Umbilical cord (tissue), 2 donors: ENCODE results near the gene TLN1. TPM values are rescaled to one million over a fixed set of nuclear protein-coding genes. Genes with fewer than 3 reads are reported as not detected.

Experiments
- DNase-seq: peaks from one replicate; pipeline ENCODE4 v3.0.0-alpha.2; 2015; ENCODE audit warnings: low spot score
- total RNA-seq: library from RNA; depleted of rRNA; stranded (reverse); fragments of >200 nt; gene quantifications from one replicate; pipeline ENCODE4 v1.2.3, GENCODE V29; 2014; ENCODE audit warnings: low replicate concordance; ENCODE audit not compliant: insufficient read depth

The TLN1 gene
- total RNA-seq, 1 donor from 2014 or later = 273 TPM

GRCh38 chr9:35650341-35651158 is 81.4 kb downstream of the TLN1 start, which contains the start of gene SIT1:
SIT1 (minus strand) TSS chr9:35650931; CDS start chr9:35650853, 78 bp downstream.
- no peak for DNase-seq

- DNase-seq = no peak
Measured at GRCh38 chr9:35649431-35650340, 82.3 kb downstream of the TLN1 start.

Other genes starting within 250 kb of the TLN1 start
- gene RUSC2, start 242.1 kb downstream of the TLN1 start, total RNA-seq = 35.9 TPM
- 4.8 TPM for gene TESK1, start 126.9 kb downstream of the TLN1 start, total RNA-seq
- 2.6 TPM for gene CD72, start 113.8 kb downstream of the TLN1 start, total RNA-seq
- not detected for gene SIT1, start 81.3 kb downstream of the TLN1 start, total RNA-seq
- gene RMRP, start 74.2 kb downstream of the TLN1 start, total RNA-seq = 12,614 TPM
- gene CCDC107, start 73.9 kb downstream of the TLN1 start, total RNA-seq = 38.0 TPM
- 5.5 TPM for gene ARHGEF39, start 67.0 kb downstream of the TLN1 start, total RNA-seq
- 13.0 TPM for gene CA9, start 58.3 kb downstream of the TLN1 start, total RNA-seq
- 2,993 TPM for gene TPM2, start 42.3 kb downstream of the TLN1 start, total RNA-seq
- gene CREB3, start 471 bp upstream of the TLN1 start, total RNA-seq = 41.9 TPM
- gene GBA2, start 17.0 kb upstream of the TLN1 start, total RNA-seq = 24.3 TPM
- 7.0 TPM for gene RGP1, start 17.1 kb upstream of the TLN1 start, total RNA-seq
- not detected for gene MSMP, start 22.1 kb upstream of the TLN1 start, total RNA-seq
- gene NPR2, start 59.4 kb upstream of the TLN1 start, total RNA-seq = 15.9 TPM
- gene SPAG8, start 80.1 kb upstream of the TLN1 start, total RNA-seq = 5.1 TPM
- gene HINT2, start 82.8 kb upstream of the TLN1 start, total RNA-seq = 2.9 TPM
- 1.2 TPM for gene FAM221B, start 96.5 kb upstream of the TLN1 start, total RNA-seq
- 3.9 TPM for gene TMEM8B, start 97.0 kb upstream of the TLN1 start, total RNA-seq
- not detected for gene OR13J1, start 138.2 kb upstream of the TLN1 start, total RNA-seq
- 13.7 TPM for gene HRCT1, start 174.0 kb upstream of the TLN1 start, total RNA-seq
- 1.4 TPM for gene SPAAR, start 177.3 kb upstream of the TLN1 start, total RNA-seq
- gene OR2S2, start 226.0 kb upstream of the TLN1 start, total RNA-seq = not detected